ENCODE results near the gene SSX2IP.

DNA sequence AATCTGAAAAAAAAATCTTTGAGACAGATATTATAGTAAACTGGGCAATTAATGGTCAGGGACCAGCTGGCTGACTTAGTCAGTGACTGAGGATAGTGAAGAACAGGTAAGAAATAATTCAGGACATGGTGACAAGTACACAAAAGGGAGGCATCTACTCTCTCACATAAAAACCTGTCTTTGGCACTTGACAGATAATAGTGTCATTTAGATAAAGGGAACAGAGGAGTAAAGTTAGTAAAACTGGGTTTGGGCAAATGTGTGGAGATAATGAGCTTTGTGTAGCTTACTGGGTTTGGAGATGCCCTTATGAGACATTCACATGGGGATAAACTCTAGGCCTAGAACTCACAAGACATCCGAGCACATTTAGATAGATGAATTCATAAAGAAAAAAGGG is 4.0 kb downstream of the SSX2IP start:
- TF ChIP-seq SUZ12 (IDR thresholded peaks at IDR 0.05; ENCODE audit: extremely low read depth, insufficient read depth, insufficient read length) (no peak), ZNF274 (IDR thresholded peaks at IDR 0.05; ENCODE audit: low read depth, low read length) (no peak), YY1 (IDR thresholded peaks at IDR 0.05; ENCODE audit: insufficient read depth, insufficient read length) (no peak)
